UCSD-AML1 (cell line): ENCODE data around the gene GRIN2B.

Experiments
- DNase-seq: peaks from one replicate; lab custom pipeline; 2025; ENCODE audit not compliant: unreplicated experiment; lab: John Stamatoyannopoulos, UW

Gene GRIN2B

DNA sequence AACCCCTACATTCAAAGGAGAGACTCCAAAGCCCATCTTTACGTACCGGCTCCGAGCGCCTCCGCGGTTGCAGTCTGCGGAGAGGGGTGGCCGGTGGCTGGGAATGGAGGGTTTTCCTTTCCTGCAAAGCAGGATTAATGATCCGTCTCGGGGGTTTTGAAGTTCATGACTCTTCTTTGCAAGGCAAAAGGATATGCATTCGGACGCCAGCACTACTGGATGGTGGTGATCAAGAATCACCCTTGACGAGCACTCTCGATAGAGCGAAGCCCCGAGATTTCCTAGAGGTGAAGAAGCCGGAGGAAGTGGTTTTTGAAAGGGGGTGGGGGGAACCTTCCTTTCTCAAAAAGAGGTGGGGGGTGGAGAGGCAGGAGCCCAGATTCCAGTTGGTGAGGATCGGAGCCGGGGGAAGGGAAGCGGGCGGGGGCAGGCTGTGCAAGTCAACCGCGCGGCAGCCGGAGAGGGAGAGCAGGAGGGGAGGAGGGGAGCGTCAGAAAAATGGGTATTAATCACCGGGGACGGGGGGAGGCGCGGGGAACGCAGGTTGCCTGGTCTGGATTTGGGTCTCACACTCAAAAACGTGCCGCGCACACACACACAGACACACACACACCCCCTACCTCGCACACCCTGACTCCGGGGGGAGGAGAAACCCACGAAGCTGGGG, at the start of gene GRIN2B:
Gene GRIN2B (minus strand): TSS at position 307 of the 667 bp plus-strand sequence. CDS start 115,394 bp downstream, outside the sequence.
- DNase-seq = no peak

DNA sequence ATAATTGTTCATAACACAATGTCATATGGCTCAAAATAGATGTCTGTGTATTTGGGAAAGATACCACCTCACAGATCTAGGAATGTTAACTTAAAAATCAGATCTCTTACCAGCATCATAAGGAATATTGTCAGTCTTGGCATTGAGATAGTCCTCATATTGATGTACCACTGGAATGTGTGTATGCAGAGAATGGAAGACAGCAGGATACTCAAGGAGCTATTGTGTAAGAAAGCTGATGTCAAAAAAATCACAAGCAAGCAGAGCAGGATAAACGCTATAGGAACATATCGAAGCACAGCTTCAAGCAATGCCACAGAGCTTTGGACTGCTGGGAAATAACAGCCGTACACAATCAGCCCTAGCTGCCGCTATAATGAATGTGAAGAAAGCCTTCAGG, 45.1 kb upstream of the GRIN2B start:
- no peak for DNase-seq

GRCh38 chr12:14024591-14024990, 43.2 kb upstream of the GRIN2B start:
- DNase-seq = no peak

GRCh38 chr12:14018080-14018479, 36.7 kb upstream of the GRIN2B start:
- DNase-seq = no peak

DNA sequence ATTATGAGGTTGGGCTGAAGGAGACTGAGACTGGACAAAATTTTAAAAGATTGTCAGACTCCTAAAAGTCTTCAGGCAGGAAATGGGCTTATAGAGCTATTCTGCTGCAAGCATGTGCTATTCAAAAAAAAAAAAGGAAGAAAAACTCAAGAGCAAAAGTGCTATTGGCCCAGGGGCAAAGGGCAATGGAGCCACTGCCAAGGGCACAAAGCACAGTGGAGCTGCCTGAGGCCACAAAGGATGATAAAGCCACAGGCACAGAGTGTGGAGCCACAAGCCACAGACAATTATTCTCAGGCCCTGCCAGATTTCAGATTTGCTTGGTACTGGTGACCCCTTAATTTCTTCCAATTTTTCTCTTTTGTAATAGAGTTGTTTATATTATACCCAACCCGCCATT, 29.6 kb upstream of the GRIN2B start:
- no peak for DNase-seq

DNA sequence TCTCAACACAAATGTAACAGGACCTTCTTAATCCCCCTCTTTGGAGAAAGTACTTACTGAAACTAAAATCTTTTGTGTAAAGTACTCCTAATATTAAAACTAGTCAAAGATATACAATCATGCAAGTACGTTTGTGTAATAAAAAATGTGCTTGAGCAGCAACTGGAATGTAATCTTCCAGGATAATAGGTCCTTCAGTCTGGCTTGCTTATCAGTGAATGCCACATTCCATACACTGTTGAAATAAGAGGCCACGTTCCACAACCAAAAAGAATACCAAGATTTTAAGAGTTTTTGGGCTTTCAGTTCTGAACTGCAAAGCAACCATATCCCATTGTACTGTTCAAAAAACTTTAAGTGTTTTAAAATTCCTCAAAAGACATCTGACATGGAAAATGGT, 26.2 kb upstream of the GRIN2B start:
- DNase-seq = no peak

DNA sequence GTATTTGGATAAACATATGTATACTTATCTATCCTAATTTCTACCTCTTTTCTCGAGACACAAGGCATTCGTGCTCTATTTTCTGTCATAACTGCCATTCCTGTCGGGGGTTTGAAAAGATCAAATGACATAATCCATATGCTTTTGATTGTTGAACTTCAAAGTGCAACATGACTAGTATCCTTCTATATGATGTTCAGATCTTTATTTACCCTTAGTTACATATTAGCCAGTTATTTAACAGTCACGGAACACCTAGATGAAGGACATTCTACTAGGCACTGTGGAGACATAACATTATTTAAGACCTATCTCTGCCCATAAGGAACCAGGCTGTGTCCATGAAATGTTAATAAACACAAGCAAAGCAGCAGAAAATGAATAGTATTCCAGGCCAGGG, 11.2 kb upstream of the GRIN2B start:
- DNase-seq = no peak

DNA sequence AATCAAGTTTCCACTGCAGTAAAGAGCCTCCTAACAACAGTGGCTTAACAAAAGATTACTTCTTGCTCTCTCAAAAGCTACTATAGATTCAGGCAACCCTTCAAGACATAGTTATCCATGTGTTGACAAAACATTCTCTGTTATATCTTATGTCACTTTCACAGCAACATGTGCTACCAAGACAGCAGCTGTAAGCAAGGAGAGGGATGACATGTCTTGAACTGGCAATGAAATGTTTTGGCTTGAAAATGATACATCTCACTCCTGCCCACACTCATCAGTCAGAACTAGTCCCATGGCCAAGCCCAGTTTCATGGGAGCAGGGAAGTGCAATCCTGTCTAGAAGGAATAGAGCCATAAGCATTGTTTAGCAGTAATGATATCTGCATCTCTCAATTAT, 10.7 kb upstream of the GRIN2B start:
- no peak for DNase-seq

GRCh38 chr12:13986031-13986430, 4.6 kb upstream of the GRIN2B start:
- DNase-seq = no peak

- no peak for DNase-seq
Measured at GRCh38 chr12:13981990-13982389, 588 bp upstream of the GRIN2B start.

DNA sequence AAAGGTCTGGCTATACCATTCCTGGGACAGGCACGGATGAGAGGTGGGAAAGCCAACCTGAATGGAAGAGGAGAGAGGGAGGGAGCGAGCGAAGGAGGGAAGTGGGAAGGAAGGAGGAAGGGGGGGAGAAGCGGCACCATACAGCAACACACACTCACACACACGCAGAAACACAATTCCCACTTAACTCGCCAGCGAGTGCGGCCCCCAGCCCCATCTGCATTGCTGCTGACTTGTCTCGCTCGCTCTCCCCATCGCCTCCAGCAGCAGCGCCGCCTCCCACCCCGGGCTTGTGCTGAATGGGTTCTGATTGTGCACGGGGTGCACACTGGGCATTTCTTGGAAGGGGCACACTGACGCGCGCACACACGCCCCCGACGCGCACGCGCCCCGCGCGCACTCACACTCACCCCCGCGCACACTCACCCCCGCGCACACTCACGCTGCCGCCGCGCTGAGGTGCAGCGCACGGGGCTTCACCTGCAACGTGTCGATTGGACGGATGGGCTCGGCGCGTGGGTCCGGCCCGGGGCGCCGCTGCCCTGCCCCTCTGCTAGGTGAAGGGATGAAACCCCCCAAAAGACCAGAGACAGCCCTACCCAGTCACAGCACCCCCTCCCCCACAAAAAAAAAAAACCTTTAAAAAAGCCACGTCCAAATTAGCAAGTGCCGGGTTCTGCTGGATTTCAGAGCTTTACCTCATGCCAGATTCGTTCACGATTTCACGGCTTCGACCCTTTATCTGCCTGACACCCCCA, 685 bp downstream of the GRIN2B start:
- DNase-seq = no peak

- DNase-seq = no peak
Measured at GRCh38 chr12:13979772-13980378, 1.5 kb downstream of the GRIN2B start.

- no peak for DNase-seq
Measured at GRCh38 chr12:13978876-13979275, 2.5 kb downstream of the GRIN2B start.

GRCh38 chr12:13976880-13977279, 4.5 kb downstream of the GRIN2B start:
- DNase-seq = no peak

DNA sequence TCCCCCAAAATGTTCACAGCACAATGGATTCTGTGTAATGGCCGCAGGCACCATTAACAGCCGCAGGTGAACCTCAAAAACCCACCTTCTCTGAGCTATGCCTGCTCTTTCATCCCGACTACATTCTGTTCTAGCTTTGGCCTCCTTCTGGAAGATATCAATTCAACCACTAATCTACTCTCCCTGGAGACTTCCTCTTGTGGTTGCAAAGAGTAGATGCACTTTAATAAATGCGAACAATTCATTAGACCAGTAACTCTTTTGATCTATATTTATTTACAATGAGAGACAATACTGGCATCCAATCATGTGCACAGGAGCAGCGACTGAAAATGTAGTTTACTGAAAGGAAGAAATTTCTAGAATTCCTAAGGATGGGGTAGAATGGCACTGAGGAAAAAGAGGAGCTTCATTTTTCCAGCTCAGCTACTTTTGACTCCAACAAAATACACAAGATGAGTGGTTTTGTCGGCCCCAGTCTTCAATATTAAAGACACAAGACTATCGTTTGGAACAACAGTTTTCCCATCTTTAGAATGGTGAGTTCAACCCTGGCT, 5.3 kb downstream of the GRIN2B start:
- no peak for DNase-seq

- no peak for DNase-seq
Measured at GRCh38 chr12:13973996-13974395, 7.4 kb downstream of the GRIN2B start.

- no peak for DNase-seq
Measured at GRCh38 chr12:13970803-13971202, 10.6 kb downstream of the GRIN2B start.

GRCh38 chr12:13968281-13968680, 13.1 kb downstream of the GRIN2B start:
- DNase-seq = no peak

GRCh38 chr12:13964666-13965065, 16.7 kb downstream of the GRIN2B start:
- no peak for DNase-seq

GRCh38 chr12:13962699-13963098, 18.7 kb downstream of the GRIN2B start:
- no peak for DNase-seq

DNA sequence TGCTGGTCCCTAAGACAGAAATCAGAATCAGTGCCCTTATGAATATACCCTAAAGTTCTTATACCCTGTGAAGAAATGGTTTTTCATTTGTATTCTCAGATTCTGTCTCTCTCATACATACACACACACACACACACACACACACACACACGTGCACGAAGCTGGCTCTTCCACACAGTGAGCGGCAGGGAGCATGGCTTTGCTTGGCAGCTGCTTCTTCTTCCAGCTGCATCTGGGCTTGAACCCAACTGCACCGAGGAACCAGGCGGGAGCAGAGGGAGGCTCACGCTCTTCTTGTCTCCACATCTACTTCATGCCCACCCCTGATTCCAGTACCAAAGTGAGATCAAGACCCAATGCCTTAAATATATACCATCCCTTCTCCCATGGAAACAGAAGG, 19.4 kb downstream of the GRIN2B start:
- no peak for DNase-seq

- no peak for DNase-seq
Measured at GRCh38 chr12:13959131-13959723, 22.2 kb downstream of the GRIN2B start.
